GM19395 (cell line): Measurements from ENCODE around the gene TBC1D2B.
"Not testable (repeated sequence)": the region's sequence is repeated elsewhere in the genome, so short reads cannot be mapped to it uniquely, and the experiment has no call there.

ENCODE experiments used
- ATAC-seq: cut with Tn5 transposase; IDR thresholded peaks from one replicate; pipeline ENCODE4 v1.9.1; 2021; ENCODE audit warnings: mild to moderate bottlenecking, moderate library complexity; ENCODE audit not compliant: unreplicated experiment

The TBC1D2B gene

GRCh38 chr15:77958716-77959431 is 118.6 kb downstream of the TBC1D2B start:
- not testable (repeated sequence) for ATAC-seq

- not testable (repeated sequence) for ATAC-seq
Measured at GRCh38 chr15:77958021-77958420, 119.5 kb downstream of the TBC1D2B start.

- ATAC-seq, result not testable (repeated sequence)
Measured at GRCh38 chr15:77953926-77954325, 123.6 kb downstream of the TBC1D2B start.

GRCh38 chr15:77952928-77953446 is 124.5 kb downstream of the TBC1D2B start:
- not testable (repeated sequence) for ATAC-seq

GRCh38 chr15:77951105-77951786 is 126.3 kb downstream of the TBC1D2B start:
- ATAC-seq, result not testable (repeated sequence)

GRCh38 chr15:77950470-77950869 is 127.0 kb downstream of the TBC1D2B start:
- ATAC-seq, result not testable (repeated sequence)

- no peak for ATAC-seq
Measured at GRCh38 chr15:77945566-77945965, 131.9 kb downstream of the TBC1D2B start.
